ENCODE results near the gene KCMF1. TPM values are rescaled to one million over a fixed set of nuclear protein-coding genes. Genes with fewer than 3 reads are reported as not detected.

Gene KCMF1
- total RNA-seq, 1 experiment from 2014 or later = 163 TPM

GRCh38 chr2:85015653-85016360 is 44.8 kb downstream of the KCMF1 start:
- H3K4me3 ChIP-seq (ENCODE audit: low read depth in 2 of 2, low read length in 2 of 2) = no peak overlapping the region
- H3K9me3 ChIP-seq (ENCODE audit: control insufficient read depth, insufficient read depth, low read depth, low read length) = no peaks in the 10 kb centered on the region
- no TSS peak for BruUV-seq (replicated peaks)
- ChIA-PET CTCF (interaction anchor here (0.6 to 1.0 kb wide), 6 partner anchors 45 to 134 kb away, joined by 3 to 12 read pairs (median 6); partner anchors contain the start of gene KCMF1), POLR2A (no interaction called here)
- intact Hi-C loops (cut with micrococcal nuclease; ENCODE audit: unreplicated experiment) = no loop called here
- in situ Hi-C loops (cut with HindIII; ENCODE audit: low pct_unique_long_range_greater_than_20kb, low sequenced_read_pairs) = no loop called here
- H3K4me1 ChIP-seq (ENCODE audit: control insufficient read depth, insufficient read depth, low read length) = peaks cover 52% of the 10 kb centered on the region
- TF ChIP-seq, protein P1, sequence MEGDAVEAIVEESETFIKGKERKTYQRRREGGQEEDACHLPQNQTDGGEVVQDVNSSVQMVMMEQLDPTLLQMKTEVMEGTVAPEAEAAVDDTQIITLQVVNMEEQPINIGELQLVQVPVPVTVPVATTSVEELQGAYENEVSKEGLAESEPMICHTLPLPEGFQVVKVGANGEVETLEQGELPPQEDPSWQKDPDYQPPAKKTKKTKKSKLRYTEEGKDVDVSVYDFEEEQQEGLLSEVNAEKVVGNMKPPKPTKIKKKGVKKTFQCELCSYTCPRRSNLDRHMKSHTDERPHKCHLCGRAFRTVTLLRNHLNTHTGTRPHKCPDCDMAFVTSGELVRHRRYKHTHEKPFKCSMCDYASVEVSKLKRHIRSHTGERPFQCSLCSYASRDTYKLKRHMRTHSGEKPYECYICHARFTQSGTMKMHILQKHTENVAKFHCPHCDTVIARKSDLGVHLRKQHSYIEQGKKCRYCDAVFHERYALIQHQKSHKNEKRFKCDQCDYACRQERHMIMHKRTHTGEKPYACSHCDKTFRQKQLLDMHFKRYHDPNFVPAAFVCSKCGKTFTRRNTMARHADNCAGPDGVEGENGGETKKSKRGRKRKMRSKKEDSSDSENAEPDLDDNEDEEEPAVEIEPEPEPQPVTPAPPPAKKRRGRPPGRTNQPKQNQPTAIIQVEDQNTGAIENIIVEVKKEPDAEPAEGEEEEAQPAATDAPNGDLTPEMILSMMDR (IDR thresholded peaks at IDR 0.05) = no peak; the same call in 1 of the 2 replicates
- no peak for DNase-seq (ENCODE audit: low read depth, low spot score)
- no peak for ATAC-seq
- H3K36me3 ChIP-seq (ENCODE audit: control insufficient read depth, insufficient read depth, low read length) = no peaks in the 10 kb centered on the region
- no peak overlapping the region; the same call in 1 of the 2 replicates for H3K27ac ChIP-seq (ENCODE audit: low read length)
- H3K27me3 ChIP-seq (ENCODE audit: control insufficient read depth, insufficient read depth, low read length) = no peaks in the 10 kb centered on the region

DNA sequence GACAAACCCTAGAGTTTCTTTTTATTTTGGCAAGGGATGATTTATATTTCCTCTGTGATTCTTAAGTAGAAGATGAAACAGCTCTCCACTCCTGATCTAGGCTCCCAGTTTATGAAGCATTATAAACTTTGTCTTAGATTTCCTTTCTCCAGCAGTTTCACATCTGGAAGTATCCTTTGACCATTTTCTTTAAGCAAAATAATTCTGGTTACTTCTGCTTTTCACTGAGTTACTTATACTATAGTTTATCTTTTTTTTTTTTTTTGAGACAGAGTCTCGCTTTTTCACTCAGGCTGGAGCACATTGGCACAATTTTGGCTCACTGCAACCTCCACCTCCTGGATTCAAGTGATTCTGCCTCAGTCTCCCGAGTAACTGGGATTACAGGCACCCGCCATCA is 45.5 kb downstream of the KCMF1 start:
- ChIA-PET POLR2A (no interaction called here), CTCF (interaction anchor here (0.8 kb wide), 1 partner anchor 90 kb away, joined by 3 read pairs; no protein-coding TSS in a partner anchor)
- Histone ChIP-seq H3K27ac (ENCODE audit: low read length) (no peak overlapping the region), H3K9me3 (ENCODE audit: control insufficient read depth, insufficient read depth, low read depth, low read length) (no peaks in the 10 kb centered on the region), H3K4me1 (ENCODE audit: control insufficient read depth, insufficient read depth, low read length) (peaks cover 48% of the 10 kb centered on the region), H3K36me3 (ENCODE audit: control insufficient read depth, insufficient read depth, low read length) (no peaks in the 10 kb centered on the region), H3K4me3 (ENCODE audit: low read depth in 2 of 2, low read length in 2 of 2) (no peak overlapping the region), H3K27me3 (ENCODE audit: control insufficient read depth, insufficient read depth, low read length) (no peaks in the 10 kb centered on the region)
- intact Hi-C loops (cut with micrococcal nuclease; ENCODE audit: unreplicated experiment) = no loop called here
- DNase-seq (ENCODE audit: low read depth, low spot score) (no peak), ATAC-seq (no peak)
- no peak for TF ChIP-seq TCF7L2 (IDR thresholded peaks at IDR 0.05; ENCODE audit: low read depth, low read length)
- in situ Hi-C loops (cut with HindIII; ENCODE audit: low pct_unique_long_range_greater_than_20kb, low sequenced_read_pairs) = no loop called here
- BruUV-seq (replicated peaks) = no TSS peak

GRCh38 chr2:85017411-85018048 is 46.6 kb downstream of the KCMF1 start:
- H3K4me1 ChIP-seq (ENCODE audit: control insufficient read depth, insufficient read depth, low read length) = peaks cover 38% of the 10 kb centered on the region
- no peak for DNase-seq (ENCODE audit: low read depth, low spot score)
- CTCF ChIA-PET = interaction anchor here (0.6 to 1.0 kb wide), 4 partner anchors 30 to 92 kb away, joined by 4 to 6 read pairs (median 4); no protein-coding TSS in a partner anchor
- H3K27me3 ChIP-seq (ENCODE audit: control insufficient read depth, insufficient read depth, low read length) = no peaks in the 10 kb centered on the region
- POLR2A ChIA-PET = no interaction called here
- in situ Hi-C loops (cut with HindIII; ENCODE audit: low pct_unique_long_range_greater_than_20kb, low sequenced_read_pairs) (no loop called here), intact Hi-C loops (cut with micrococcal nuclease; ENCODE audit: unreplicated experiment) (no loop called here)
- BruUV-seq (replicated peaks) = no TSS peak
- H3K27ac ChIP-seq (ENCODE audit: low read length) = no peak overlapping the region
- H3K9me3 ChIP-seq (ENCODE audit: control insufficient read depth, insufficient read depth, low read depth, low read length) = no peaks in the 10 kb centered on the region
- no peaks in the 10 kb centered on the region for H3K36me3 ChIP-seq (ENCODE audit: control insufficient read depth, insufficient read depth, low read length)
- no peak for ATAC-seq
- TF ChIP-seq, protein P1 (IDR thresholded peaks at IDR 0.05) = peak; percentile 61; the same call in 1 of the 2 replicates
- TF ChIP-seq REST (IDR thresholded peaks at IDR 0.05; ENCODE audit: insufficient read depth in 1 of 2, low read depth in 2 of 2, low read length in 1 of 2) = no peak
- no peak for TF ChIP-seq SIN3A (IDR thresholded peaks at IDR 0.05; ENCODE audit: borderline replicate concordance, insufficient read depth, low read depth, low read length)
- no peak for TF ChIP-seq TCF7L2 (IDR thresholded peaks at IDR 0.05; ENCODE audit: low read depth, low read length)
- TF ChIP-seq POLR2AphosphoS5 (IDR thresholded peaks at IDR 0.05; ENCODE audit: low read depth, low read length) = no peak
- H3K4me3 ChIP-seq (ENCODE audit: low read depth in 2 of 2, low read length in 2 of 2) = no peak overlapping the region
